Trophoblast cell (in vitro differentiated cells and primary cell): ENCODE results near the gene DHRS1.

Experiments used
- DNase-seq, 2 donors: peaks; one replicate each; pipeline ENCODE4 v3.0.0-alpha.2; 2016
- H2AFZ ChIP-seq: 2 replicates; pipeline ENCODE4 v1.6.1; 2013; ENCODE audit warnings: low read length, moderate library complexity, mild to moderate bottlenecking; ENCODE audit not compliant: insufficient read depth, poor library complexity
- H2AK5ac ChIP-seq: 2 replicates; pipeline ENCODE4 v1.6.1; 2013; ENCODE audit warnings: mild to moderate bottlenecking, low read length
- H2BK120ac ChIP-seq: 2 replicates; pipeline ENCODE4 v1.6.1; 2013; ENCODE audit warnings: low read length, mild to moderate bottlenecking, moderate library complexity; ENCODE audit not compliant: insufficient read depth, poor library complexity
- H2BK12ac ChIP-seq: 2 replicates; pipeline ENCODE4 v1.6.1; 2013; ENCODE audit warnings: mild to moderate bottlenecking, low read length, moderate library complexity
- H2BK5ac ChIP-seq: 2 replicates; pipeline ENCODE4 v1.6.1; 2013; ENCODE audit warnings: low read length, low read depth, moderate library complexity, mild to moderate bottlenecking; ENCODE audit not compliant: poor library complexity
- H3K14ac ChIP-seq: 2 replicates; pipeline ENCODE4 v1.6.1; 2013; ENCODE audit warnings: mild to moderate bottlenecking, low read length
- H3K18ac ChIP-seq: 2 replicates; pipeline ENCODE4 v1.6.1; 2013; ENCODE audit warnings: mild to moderate bottlenecking, low read length
- H3K23ac ChIP-seq: 2 replicates; pipeline ENCODE4 v1.6.1; 2013; ENCODE audit warnings: low read length
- H3K27ac ChIP-seq: 2 replicates; pipeline ENCODE4 v1.5.1; 2013; ENCODE audit warnings: low read depth, mild to moderate bottlenecking, inconsistent platforms, low read length, moderate library complexity
- H3K27me3 ChIP-seq: 2 replicates; pipeline ENCODE4 v1.6.1; 2013; ENCODE audit warnings: inconsistent platforms, mild to moderate bottlenecking, low read length, moderate library complexity; ENCODE audit not compliant: insufficient read depth
- H3K36me3 ChIP-seq, 2 experiments: 1 replicate in 1 of 2; 2 replicates in 1 of 2; pipeline ENCODE4 v1.6.1; 2013; ENCODE audit warnings: low read length in 2 of 2, mild to moderate bottlenecking in 2 of 2, moderate library complexity in 1 of 2; ENCODE audit not compliant: insufficient read depth in 2 of 2, control insufficient read depth in 1 of 2
- H3K4ac ChIP-seq: 2 replicates; pipeline ENCODE4 v1.6.1; 2013; ENCODE audit warnings: low read depth, mild to moderate bottlenecking, low read length, moderate library complexity
- H3K4me1 ChIP-seq, 2 experiments: 1 replicate in 1 of 2; 2 replicates in 1 of 2; pipeline ENCODE4 v1.6.1; 2013; ENCODE audit warnings: low read length in 2 of 2, mild to moderate bottlenecking in 2 of 2, moderate library complexity in 1 of 2; ENCODE audit not compliant: insufficient read depth in 2 of 2, control insufficient read depth in 1 of 2
- H3K4me2 ChIP-seq: 2 replicates; pipeline ENCODE4 v1.6.1; 2013; ENCODE audit warnings: inconsistent platforms, mild to moderate bottlenecking, low read length, moderate library complexity
- H3K4me3 ChIP-seq: 2 replicates; pipeline ENCODE4 v1.5.1; 2013; ENCODE audit warnings: mild to moderate bottlenecking, low read depth, low read length, inconsistent platforms
- H3K79me1 ChIP-seq: one replicate; pipeline ENCODE4 v1.6.1; 2013; ENCODE audit warnings: low read length
- H3K79me2 ChIP-seq: 2 replicates; pipeline ENCODE4 v1.6.1; 2013; ENCODE audit warnings: low read length, mild to moderate bottlenecking; ENCODE audit not compliant: control insufficient read depth, insufficient read depth, poor library complexity
- H3K9ac ChIP-seq: 2 replicates; pipeline ENCODE4 v1.6.1; 2013; ENCODE audit warnings: mild to moderate bottlenecking, low read length
- H3K9me3 ChIP-seq: 2 replicates; pipeline ENCODE4 v1.6.1; 2013; ENCODE audit warnings: low read depth, mild to moderate bottlenecking, control low read depth, inconsistent platforms, low read length; ENCODE audit not compliant: insufficient read depth
- H4K12ac ChIP-seq: 2 replicates; pipeline ENCODE4 v1.6.1; 2013; ENCODE audit warnings: low read depth, mild to moderate bottlenecking, low read length, moderate library complexity
- H4K8ac ChIP-seq: 2 replicates; pipeline ENCODE4 v1.6.1; 2013; ENCODE audit warnings: low read depth, mild to moderate bottlenecking, low read length, moderate library complexity
- H4K91ac ChIP-seq: one replicate; pipeline ENCODE4 v1.6.1; 2013; ENCODE audit warnings: low read depth, mild to moderate bottlenecking, low read length, moderate library complexity
- WGBS: extraction: QIAGEN DNeasy Blood & Tissue Kit; methylation state at CpG from one replicate; pipeline ENCODE4 v1.1.7; 2013; ENCODE audit warnings: missing lambda C conversion rate; ENCODE audit not compliant: insufficient read length, insufficient coverage; ENCODE audit errors: extremely low coverage; 5-methylcytosine and 5-hydroxymethylcytosine counted together

DHRS1 gene

GRCh38 chr14:24342889-24343288, 43.3 kb upstream of the DHRS1 start:
- Histone ChIP-seq H3K4me2 (no peak overlapping the region), H4K8ac (no peak overlapping the region), H2BK12ac (no peak overlapping the region), H4K91ac (no peak overlapping the region), H2AK5ac (no peak overlapping the region), H3K79me2 (no peaks in the 10 kb centered on the region), H3K27me3 (peaks cover 34% of the 10 kb centered on the region), H3K27ac (no peak overlapping the region), H3K9me3 (peaks cover 11% of the 10 kb centered on the region), H3K36me3 (no peaks in the 10 kb centered on the region), H3K79me1 (no peaks in the 10 kb centered on the region), H3K4me3 (no peak overlapping the region), H3K4ac (no peak overlapping the region), H3K18ac (no peak overlapping the region), H4K12ac (no peak overlapping the region), H2BK120ac (no peak overlapping the region), H3K14ac (no peak overlapping the region), H3K4me1 (peaks cover 7 to 8% of the 10 kb centered on the region in 2 experiments), H2BK5ac (no peak overlapping the region), H3K9ac (no peak overlapping the region), H2AFZ (no peak overlapping the region), H3K23ac (no peak overlapping the region)
- WGBS, result no CpG with 5 or more reads among the region's 4 CpGs
- no peak for DNase-seq

GRCh38 chr14:24340606-24341005, 41.0 kb upstream of the DHRS1 start:
- Histone ChIP-seq H3K23ac (no peak overlapping the region), H2BK5ac (no peak overlapping the region), H2AFZ (no peak overlapping the region), H3K27ac (no peak overlapping the region), H3K4ac (no peak overlapping the region), H3K36me3 (no peaks in the 10 kb centered on the region), H3K9me3 (peaks cover 9% of the 10 kb centered on the region), H3K4me1 (peaks cover 11 to 14% of the 10 kb centered on the region in 2 experiments), H2BK120ac (no peak overlapping the region), H4K8ac (no peak overlapping the region), H4K12ac (no peak overlapping the region), H4K91ac (no peak overlapping the region), H3K27me3 (peaks cover 34% of the 10 kb centered on the region), H2BK12ac (no peak overlapping the region), H3K4me3 (no peak overlapping the region), H2AK5ac (no peak overlapping the region), H3K14ac (no peak overlapping the region), H3K9ac (no peak overlapping the region), H3K79me2 (no peaks in the 10 kb centered on the region), H3K79me1 (no peaks in the 10 kb centered on the region), H3K18ac (no peak overlapping the region), H3K4me2 (no peak overlapping the region)
- no CpG with 5 or more reads among the region's 1 CpG for WGBS
- no peak for DNase-seq

DNA sequence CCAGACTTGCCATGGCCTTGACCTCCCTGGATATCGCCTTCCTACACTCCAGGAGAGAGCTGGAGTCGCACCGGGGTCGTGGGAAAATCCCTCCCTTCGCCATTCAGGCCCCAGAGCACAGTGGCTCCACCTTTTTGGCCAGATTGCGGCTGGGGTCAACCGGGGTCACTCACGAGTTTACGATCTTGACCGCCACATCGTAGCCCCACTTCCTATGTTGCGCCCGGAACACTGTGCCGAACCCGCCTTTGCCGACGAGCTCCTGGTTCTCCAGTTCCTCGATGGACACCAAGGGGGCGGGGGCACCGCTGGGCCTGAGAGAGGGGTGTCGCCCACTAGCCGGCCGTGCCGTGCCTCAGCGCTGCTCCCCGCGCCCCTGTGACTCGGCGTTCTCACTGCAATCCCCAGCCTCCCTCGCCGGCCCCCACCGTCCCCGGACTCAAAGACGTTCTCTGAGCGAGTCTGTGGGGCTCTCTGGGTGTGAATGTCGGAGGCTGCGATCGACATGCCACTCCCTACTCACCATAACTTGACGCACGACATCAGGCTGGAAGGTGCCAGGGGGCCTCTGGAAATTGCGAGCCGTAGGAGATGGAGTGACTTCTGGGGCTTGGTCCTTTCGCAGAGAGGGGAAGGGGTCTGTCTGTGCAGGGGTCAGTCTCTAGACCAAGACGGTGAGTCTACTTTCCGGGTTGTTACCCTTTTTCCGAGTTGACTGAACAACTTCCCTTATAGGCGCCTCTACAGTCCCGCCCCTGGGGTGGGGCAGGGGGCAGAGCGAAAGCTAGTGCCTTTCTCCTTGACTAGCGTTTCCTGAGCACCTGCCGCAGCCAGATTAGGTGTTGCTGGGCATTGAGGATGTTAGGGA, 39.9 kb upstream of the DHRS1 start, which contains the start of gene RIPK3:
TSS of gene RIPK3 (minus strand) at position 708 of the 868 bp plus-strand sequence. CDS start at position 543, 165 bp downstream.
- Histone ChIP-seq H3K4ac (no peak within 1 kb of the TSS), H3K9ac (no peak within 1 kb of the TSS), H4K8ac (no peak within 1 kb of the TSS), H3K36me3 (no peaks in the 10 kb centered on the region), H3K79me1 (peaks cover 3% of the 10 kb centered on the region), H2BK12ac (no peak within 1 kb of the TSS), H4K12ac (no peak within 1 kb of the TSS), H4K91ac (no peak within 1 kb of the TSS), H3K23ac (no peak within 1 kb of the TSS), H3K27ac (no peak within 1 kb of the TSS), H3K4me3 (peak within 1 kb of the TSS; percentile 46), H3K4me1 (peaks cover 21 to 24% of the 10 kb centered on the region in 2 experiments), H2BK5ac (no peak within 1 kb of the TSS), H2AK5ac (no peak within 1 kb of the TSS), H3K14ac (no peak within 1 kb of the TSS), H3K9me3 (peaks cover 9% of the 10 kb centered on the region), H3K18ac (no peak within 1 kb of the TSS), H3K4me2 (peak within 1 kb of the TSS; percentile 16), H2AFZ (peak within 1 kb of the TSS; percentile 8), H2BK120ac (no peak within 1 kb of the TSS), H3K79me2 (peaks cover 3% of the 10 kb centered on the region), H3K27me3 (peaks cover 39% of the 10 kb centered on the region)
- DNase-seq, result no peak
- WGBS, result no CpG with 5 or more reads among the region's 51 CpGs

GRCh38 chr14:24338843-24339242, 39.3 kb upstream of the DHRS1 start:
- H3K79me1 ChIP-seq, result peaks cover 4% of the 10 kb centered on the region
- peaks cover 3% of the 10 kb centered on the region for H3K79me2 ChIP-seq
- H2BK5ac ChIP-seq, result no peak overlapping the region
- H3K18ac ChIP-seq, result no peak overlapping the region
- H3K4me3 ChIP-seq, result no peak overlapping the region
- no peak for DNase-seq
- H4K8ac ChIP-seq, result no peak overlapping the region
- H3K9me3 ChIP-seq, result peaks cover 9% of the 10 kb centered on the region
- H3K4me2 ChIP-seq, result peak overlapping the region; percentile 16
- H4K12ac ChIP-seq, result no peak overlapping the region
- no peak overlapping the region for H3K9ac ChIP-seq
- H3K36me3 ChIP-seq, result no peaks in the 10 kb centered on the region
- peaks cover 22 to 24% of the 10 kb centered on the region in 2 experiments for H3K4me1 ChIP-seq
- no peak overlapping the region for H3K23ac ChIP-seq
- no peak overlapping the region for H2BK120ac ChIP-seq
- H3K4ac ChIP-seq, result no peak overlapping the region
- peaks cover 43% of the 10 kb centered on the region for H3K27me3 ChIP-seq
- H2AK5ac ChIP-seq, result no peak overlapping the region
- no peak overlapping the region for H2AFZ ChIP-seq
- no peak overlapping the region for H2BK12ac ChIP-seq
- no peak overlapping the region for H3K14ac ChIP-seq
- no peak overlapping the region for H4K91ac ChIP-seq
- no peak overlapping the region for H3K27ac ChIP-seq
- no CpG with 5 or more reads among the region's 14 CpGs for WGBS
